Measurements from ENCODE around the gene CARD10. TPM values are rescaled to one million over a fixed set of nuclear protein-coding genes. Genes with fewer than 3 reads are reported as not detected.

CARD10 gene
- total and polyA plus RNA-seq, 2 of the 13 experiments (the other 11 are each of a cell fraction or from before 2014, with no cell fraction given), result 35.2 to 55.8 TPM

GRCh38 chr22:37545703-37546436 lies 26.7 kb upstream of the CARD10 start (continued):
- no peak for TF ChIP-seq DZIP1 (CRISPR knock-in tag; IDR thresholded peaks at IDR 0.05)
- TF ChIP-seq YEATS2 (CRISPR knock-in tag; IDR thresholded peaks at IDR 0.05; ENCODE audit: borderline replicate concordance), result peak; percentile 47; the same call in 1 of the 2 replicates
- peak; percentile 69 for TF ChIP-seq YY1 (IDR thresholded peaks at IDR 0.05; ENCODE audit: insufficient read depth, insufficient replicate concordance, low read depth, low read length)
- TF ChIP-seq TEAD2 (CRISPR knock-in tag; IDR thresholded peaks at IDR 0.05), result 0 out of 2 replicates have a peak, but pooled peaks have one; percentile 21
- no peak for TF ChIP-seq PLRG1 (conservative IDR thresholded peaks at IDR 0.05)
- peak; percentile 41; the same call in 1 of the 2 replicates for TF ChIP-seq ZNF691 (CRISPR knock-in tag; IDR thresholded peaks at IDR 0.05; ENCODE audit: borderline replicate concordance, low read depth)
- TF ChIP-seq ZNF264 (CRISPR knock-in tag; IDR thresholded peaks at IDR 0.05), result no peak
- peak; percentile 87 for TF ChIP-seq CREM (IDR thresholded peaks at IDR 0.05)
- TF ChIP-seq CREM (CRISPR knock-in tag; IDR thresholded peaks at IDR 0.05), result no peak
- no peak for TF ChIP-seq RFXANK (CRISPR knock-in tag; IDR thresholded peaks at IDR 0.05)
- peak; percentile 69; the same call in 1 of the 2 replicates for TF ChIP-seq SIX4 (CRISPR knock-in tag; IDR thresholded peaks at IDR 0.05)
- TF ChIP-seq, protein P1, sequence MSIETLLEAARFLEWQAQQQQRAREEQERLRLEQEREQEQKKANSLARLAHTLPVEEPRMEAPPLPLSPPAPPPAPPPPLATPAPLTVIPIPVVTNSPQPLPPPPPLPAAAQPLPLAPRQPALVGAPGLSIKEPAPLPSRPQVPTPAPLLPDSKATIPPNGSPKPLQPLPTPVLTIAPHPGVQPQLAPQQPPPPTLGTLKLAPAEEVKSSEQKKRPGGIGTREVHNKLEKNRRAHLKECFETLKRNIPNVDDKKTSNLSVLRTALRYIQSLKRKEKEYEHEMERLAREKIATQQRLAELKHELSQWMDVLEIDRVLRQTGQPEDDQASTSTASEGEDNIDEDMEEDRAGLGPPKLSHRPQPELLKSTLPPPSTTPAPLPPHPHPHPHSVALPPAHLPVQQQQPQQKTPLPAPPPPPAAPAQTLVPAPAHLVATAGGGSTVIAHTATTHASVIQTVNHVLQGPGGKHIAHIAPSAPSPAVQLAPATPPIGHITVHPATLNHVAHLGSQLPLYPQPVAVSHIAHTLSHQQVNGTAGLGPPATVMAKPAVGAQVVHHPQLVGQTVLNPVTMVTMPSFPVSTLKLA (IDR thresholded peaks at IDR 0.05), result no peak
- TF ChIP-seq EEA1 (CRISPR knock-in tag; IDR thresholded peaks at IDR 0.05; ENCODE audit: borderline replicate concordance), result 0 out of 2 replicates have a peak, but pooled peaks have one; percentile 46
- peak; percentile 63; the same call in 1 of the 2 replicates for TF ChIP-seq STAT5B (CRISPR knock-in tag; IDR thresholded peaks at IDR 0.05)
- TF ChIP-seq RARG (CRISPR knock-in tag; IDR thresholded peaks at IDR 0.05; ENCODE audit: low read depth), result peak; percentile 40; the same call in 1 of the 2 replicates
- TF ChIP-seq, protein P2, sequence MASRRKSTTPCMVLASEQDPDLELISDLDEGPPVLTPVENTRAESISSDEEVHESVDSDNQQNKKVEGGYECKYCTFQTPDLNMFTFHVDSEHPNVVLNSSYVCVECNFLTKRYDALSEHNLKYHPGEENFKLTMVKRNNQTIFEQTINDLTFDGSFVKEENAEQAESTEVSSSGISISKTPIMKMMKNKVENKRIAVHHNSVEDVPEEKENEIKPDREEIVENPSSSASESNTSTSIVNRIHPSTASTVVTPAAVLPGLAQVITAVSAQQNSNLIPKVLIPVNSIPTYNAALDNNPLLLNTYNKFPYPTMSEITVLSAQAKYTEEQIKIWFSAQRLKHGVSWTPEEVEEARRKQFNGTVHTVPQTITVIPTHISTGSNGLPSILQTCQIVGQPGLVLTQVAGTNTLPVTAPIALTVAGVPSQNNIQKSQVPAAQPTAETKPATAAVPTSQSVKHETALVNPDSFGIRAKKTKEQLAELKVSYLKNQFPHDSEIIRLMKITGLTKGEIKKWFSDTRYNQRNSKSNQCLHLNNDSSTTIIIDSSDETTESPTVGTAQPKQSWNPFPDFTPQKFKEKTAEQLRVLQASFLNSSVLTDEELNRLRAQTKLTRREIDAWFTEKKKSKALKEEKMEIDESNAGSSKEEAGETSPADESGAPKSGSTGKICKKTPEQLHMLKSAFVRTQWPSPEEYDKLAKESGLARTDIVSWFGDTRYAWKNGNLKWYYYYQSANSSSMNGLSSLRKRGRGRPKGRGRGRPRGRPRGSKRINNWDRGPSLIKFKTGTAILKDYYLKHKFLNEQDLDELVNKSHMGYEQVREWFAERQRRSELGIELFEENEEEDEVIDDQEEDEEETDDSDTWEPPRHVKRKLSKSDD (CRISPR knock-in tag; IDR thresholded peaks at IDR 0.05; ENCODE audit: low read depth), result peak; percentile 66; the same call in 1 of the 2 replicates
- TF ChIP-seq ZNF740 (CRISPR knock-in tag; IDR thresholded peaks at IDR 0.05), result peak; percentile 70; the same call in 1 of the 2 replicates
- TF ChIP-seq JUN (CRISPR knock-in tag; IDR thresholded peaks at IDR 0.05), result no peak; the same call in 1 of the 2 replicates

Measured in HepG2 (cell line).